SKM-1 (cell line): ENCODE measurements around the gene CPNE4.
"Not testable (repeated sequence)": the region's sequence is repeated elsewhere in the genome, so short reads cannot be mapped to it uniquely, and the experiment has no call there.

Experiments used
- DNase-seq: peaks from one replicate; lab custom pipeline; 2025; ENCODE audit not compliant: unreplicated experiment; lab: John Stamatoyannopoulos, UW

Gene CPNE4

DNA sequence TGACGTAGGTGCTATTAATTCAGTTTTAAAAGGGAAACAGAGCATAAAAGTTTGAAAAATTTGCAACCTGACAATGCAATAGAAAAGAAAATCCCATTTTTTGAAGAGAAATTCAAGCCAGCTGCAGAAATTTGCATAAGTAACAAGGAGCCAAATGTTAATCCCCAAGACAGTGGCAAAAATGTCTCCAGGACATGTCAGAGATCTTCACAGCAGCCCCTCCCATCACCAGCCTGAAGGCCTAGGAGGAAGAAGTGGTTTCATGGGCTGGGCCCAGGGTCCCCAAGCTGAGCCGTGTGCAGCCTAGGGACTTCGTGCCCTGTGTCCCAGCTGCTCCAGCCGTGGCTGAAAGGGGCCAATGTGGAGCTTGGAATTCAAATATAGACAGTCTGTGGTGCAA lies 148.9 kb downstream of the CPNE4 start:
- DNase-seq: not testable (repeated sequence)

DNA sequence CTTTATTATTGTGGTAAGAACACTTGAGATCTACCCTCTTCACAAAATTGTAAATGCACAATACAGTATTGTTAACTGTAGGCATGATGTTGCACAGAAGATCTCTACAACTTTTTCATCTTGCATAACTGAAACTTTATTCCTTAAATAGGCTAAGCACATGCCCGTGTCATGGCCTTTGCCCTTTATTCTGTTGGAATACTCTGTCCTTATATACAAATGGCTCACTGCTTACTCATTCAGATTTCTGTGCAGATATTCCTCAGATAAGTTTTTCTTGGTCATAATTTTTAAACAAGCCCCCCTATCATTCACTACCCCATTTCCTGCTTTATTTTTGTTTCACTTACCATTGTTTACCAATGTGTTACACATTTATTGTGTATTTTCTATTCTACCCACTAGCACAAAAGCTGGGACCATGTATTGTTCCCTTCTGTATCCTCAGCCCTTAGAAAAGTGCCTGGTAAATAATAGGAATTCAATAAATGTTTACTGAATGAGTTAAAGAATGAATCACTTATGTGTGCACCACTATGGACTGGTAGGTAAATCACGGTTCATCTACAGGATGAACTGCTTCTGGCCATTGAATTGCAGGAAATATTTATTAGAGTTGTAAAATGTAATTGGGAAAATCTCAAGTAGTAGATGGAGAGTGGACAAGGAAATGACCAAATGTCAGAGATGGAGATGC lies 151.0 kb downstream of the CPNE4 start:
- no peak for DNase-seq

DNA sequence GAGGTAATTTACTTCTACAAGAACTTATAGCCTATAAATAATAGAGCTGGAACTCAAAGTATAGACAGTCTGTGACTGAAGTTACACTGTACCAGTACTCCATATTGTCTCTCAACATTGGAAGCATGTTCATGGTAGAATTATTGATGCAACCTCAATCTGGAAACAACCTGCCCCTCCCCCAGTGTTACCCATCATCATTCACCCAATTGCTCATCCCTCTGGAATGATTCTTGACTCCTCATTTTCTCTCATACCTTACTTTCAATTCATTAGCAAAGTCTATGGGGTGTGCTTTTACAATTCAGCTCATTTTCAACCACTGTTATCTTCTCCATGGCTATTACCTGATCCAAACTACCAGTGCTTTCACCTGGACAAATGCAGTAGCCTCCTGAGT lies 151.7 kb downstream of the CPNE4 start:
- DNase-seq: no peak

DNA sequence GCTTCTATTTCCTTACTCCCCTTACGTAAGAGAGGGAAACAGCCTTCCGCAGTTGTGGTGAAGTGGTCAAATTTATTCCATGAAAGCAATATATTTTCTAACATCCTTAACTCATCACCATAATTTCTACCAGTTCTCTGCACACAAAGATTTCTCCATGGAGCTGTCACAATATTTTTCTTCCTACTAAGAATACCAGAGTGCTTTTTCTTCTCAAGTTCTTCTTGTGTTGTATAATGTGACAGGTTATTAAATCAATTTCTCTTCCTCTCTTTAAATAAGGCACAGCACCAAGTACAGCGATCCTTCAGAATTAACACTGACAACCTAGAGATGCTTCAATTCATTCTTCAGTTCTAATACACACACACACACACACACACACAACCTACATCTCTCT lies 153.0 kb downstream of the CPNE4 start:
- no peak for DNase-seq

DNA sequence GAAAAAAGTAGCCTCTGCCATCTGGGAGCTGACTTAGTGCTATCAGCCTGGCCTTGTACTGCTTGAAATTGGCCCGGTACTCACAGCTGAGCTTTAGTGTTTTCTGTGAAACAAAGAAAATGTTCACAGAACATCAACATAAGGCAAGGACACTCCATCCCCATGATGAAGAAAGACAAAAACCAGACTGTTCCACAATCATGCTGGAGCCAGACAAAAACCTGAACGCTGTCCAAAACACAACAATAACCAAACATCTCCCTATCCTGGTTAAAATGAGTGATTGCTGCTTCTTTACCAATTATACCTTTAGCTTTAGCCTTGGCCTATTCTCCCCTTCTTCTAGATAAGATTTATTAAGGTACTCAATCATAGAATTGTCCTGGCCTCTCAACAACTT lies 153.9 kb downstream of the CPNE4 start:
- no peak for DNase-seq

DNA sequence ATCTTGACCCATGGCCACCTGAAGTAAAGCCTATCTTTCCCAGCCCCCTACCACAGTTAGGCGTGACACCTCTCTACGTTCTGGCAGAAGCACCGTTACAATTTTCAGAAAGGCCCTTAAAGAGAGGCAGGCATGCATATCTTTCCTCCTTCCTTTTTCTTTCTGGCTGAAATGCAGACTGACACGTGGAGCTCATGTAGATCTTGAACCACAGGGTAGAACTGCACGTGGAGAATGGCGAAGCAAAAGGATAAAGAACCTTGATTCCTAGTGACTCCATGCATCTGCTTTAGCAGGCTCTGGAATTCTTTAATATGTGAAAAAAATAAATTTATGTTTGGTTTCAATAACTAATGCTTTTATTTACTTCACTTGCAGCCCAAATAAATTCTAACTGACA lies 166.6 kb downstream of the CPNE4 start:
- no peak for DNase-seq

DNA sequence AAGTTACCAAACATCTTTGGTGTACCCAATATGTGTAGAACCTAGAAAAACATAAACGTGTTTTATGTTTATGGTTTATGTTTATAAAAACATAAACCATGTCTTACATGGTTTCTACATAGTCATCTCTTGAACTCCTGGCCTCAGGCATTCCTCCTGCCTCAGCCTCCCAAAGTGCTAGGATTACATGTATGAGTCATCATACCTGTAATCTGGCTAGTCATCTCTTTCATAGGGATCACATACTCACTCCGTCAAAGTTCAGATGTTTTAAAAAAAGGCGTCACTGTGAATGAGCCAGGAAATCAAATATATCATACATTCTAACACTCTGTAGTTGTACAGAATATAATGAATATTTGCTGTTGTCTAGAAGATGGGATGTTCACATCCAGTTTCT lies 178.6 kb downstream of the CPNE4 start:
- no peak for DNase-seq

DNA sequence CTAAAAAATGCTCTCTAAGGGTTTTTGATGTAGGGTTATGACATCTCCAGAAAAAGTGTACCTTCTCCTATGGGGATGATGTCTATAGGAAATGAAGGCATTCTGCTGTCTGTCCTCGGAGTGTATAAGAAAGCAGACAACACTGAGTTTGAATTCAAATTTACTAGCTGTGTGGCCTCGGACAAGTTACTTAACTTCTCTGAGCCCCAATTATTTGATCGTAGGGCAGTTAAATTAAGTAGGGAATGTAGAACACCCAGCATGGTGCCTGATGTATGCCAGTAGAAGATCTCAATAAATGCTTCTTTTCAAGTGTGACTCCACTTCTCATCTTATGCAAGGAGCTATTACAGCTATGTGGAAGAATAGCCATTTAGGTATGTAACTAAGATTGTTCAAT lies 184.6 kb downstream of the CPNE4 start:
- no peak for DNase-seq

DNA sequence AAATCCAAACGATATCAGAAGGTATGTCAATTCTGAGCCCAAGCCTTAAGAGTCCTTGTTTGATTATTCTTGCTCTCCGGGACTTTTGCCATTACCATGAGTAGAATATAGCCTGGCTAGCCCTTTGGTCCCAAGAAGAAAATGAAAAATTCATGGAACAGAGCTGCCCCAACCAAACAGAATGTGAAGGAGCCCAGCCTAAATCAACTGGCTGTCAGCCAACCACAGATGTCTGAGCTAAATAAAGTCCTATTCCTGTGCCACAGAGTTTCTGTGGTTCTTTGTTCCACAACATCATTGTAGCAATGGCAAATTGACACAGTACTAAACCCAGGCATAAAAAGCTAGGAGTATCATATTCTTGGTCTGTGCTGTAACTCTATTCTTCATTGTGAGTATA lies 185.2 kb downstream of the CPNE4 start:
- DNase-seq: no peak

DNA sequence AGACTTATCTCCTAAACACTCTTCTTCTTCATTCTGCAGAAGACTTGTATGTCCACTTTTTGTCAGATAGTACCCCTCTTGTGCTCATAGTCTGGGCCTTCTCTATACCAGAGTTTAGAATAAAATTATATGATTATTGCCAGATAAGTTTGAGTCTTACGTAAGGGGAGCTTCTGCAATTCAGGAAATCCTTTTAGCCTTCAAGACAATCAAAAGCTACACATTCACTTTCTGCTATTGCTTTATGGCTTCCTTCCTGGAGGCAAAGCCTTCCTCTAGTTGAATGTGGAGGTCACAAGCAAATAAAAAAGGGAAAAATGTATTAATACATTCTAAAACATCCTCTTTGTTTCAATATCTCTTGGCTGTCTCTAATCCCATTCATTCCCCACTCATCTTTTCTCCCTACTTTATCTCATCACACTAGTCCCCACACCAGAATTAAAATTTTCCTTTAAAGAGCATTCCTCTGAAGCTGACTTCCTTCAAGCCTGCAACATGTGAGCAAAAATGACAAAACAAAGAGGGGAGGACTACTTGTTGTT lies 186.8 kb downstream of the CPNE4 start:
- DNase-seq: no peak

DNA sequence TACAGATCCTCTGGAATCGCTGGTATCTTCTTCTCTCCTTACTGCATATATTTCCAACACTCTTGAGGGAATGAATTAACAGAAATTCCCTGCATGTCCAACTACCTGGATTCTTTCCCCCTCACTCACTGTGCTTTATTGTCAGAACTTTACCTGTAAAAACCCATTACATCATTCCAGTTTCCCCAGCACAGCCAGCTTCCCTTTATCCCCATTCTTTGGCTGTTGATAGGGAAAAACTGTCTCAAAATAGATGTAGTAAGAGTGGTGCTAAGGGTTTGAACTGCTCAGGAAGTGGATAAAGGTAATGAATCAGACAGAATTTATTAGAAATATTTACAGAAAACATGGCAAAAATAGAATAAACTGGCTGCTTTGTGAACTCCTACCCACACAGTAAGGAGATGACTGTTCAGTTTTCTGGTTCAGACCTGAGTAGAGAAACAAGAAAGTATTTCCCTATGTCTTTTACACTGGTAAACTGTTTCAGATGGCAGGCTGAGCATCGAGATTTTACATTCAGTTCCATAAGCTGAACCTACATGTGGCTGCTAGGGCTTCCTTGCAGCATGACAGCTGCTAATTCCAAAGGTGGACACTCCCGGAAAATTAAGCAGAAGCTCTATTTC lies 188.4 kb downstream of the CPNE4 start:
- no peak for DNase-seq

DNA sequence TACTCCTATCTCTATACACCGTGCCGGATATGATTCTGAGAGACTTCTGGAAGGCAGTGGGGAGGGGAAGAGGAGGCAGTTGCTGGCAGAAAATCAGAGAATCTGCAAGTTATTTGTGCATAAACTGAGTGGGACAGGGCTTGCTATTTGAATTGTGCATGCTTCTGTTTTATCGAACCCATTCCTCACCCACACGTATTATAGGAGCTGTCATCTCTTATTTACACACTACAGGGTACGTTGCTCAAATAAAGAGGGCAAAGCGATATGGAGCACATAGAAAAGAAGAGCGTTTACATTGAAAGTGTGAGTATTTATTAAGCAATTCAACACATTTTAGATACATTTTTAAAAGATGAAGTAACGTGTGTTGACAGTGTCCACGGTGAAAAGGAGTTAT lies 191.6 kb downstream of the CPNE4 start:
- DNase-seq: no peak

DNA sequence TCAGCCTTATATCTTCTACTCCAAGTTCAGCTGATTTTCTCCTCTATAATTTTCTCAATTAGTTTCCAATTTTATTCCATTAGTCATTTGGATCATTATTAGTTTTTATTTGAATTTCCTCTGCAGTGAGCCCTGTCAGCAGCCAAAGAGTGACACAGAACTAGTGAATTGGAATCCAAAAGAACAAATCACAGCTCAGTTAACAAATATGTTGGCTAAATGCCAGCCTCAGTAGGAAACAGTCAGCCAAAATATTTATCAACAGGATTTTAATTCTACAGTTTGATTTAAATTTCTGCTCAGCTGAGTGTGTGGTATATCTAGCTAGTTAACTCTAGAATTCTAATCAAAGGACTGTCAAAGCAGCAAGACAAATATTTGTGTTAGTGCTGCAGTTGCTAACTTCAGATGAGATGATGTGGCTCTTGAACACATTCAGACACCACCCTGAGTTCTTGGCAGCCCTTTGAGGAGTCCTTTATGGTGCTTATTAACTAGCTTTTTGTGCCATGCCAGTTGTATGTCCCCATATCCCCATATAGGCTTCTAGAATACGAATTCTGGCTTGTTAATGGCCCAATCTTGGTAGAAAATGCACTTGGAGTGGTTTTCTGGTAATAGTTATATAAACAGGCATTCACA lies 194.5 kb downstream of the CPNE4 start:
- DNase-seq: no peak

DNA sequence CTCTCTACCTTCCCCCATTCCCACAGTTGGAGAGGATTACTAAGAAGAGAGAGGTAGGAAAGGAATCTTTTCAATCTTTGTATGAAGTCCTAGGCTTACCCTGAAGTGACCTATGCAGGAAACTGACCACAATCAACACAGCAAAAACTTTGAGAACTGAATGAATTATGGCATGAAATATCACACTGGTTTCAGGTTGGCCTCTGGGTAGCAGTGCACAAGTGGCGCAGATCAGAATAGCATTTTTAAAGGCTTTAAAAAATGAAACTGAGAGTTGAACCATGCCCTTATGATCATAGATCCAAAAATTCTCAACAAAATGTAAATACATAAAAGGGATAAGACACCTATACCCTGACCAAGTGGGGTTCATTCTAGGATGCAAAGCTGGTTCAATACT lies 198.9 kb downstream of the CPNE4 start:
- DNase-seq: no peak

DNA sequence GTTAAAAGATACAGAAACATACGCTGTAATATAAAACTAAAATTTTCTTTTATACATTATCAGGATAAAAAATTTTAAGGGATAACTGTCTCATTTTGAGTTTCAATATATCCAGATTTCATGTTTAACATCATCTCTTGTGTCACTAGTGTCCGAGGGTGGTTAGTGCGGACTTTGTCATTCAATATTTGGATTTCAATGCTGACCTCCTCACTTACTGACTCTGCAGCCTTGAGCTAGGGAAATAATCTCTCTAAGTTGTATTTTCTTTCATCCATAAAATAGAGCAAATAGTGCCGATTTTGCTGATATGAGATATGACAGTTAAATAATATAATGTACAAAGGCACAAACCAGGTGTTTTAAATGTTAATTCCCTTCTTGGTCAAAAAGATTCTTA lies 203.2 kb downstream of the CPNE4 start:
- no peak for DNase-seq

DNA sequence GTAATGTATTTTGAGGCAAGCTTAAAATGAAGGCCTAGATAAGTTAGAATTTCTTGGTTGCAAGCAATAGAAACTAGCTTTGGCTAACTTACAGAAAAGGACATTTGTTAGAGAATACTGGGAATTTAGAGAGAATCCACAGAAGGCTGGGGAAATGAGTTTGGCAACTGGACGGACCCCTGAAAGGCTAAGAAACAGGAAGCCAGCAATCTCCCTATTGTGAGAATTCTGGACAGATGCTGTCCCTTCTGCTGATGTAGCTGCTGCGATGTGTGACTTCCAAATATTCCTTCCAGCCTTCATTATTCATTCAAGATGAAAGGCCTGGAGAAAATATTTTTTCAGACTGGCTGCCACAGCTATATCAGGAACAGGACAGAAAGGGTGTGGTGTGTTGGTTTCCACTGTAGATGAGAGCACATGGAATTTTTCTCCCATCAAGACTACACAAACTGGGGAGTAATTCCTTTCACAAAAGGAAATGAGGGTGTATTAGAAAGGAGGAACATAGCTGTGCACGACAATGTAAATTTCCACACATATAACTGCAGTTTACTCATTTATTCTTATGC lies 213.5 kb downstream of the CPNE4 start:
- no peak for DNase-seq

DNA sequence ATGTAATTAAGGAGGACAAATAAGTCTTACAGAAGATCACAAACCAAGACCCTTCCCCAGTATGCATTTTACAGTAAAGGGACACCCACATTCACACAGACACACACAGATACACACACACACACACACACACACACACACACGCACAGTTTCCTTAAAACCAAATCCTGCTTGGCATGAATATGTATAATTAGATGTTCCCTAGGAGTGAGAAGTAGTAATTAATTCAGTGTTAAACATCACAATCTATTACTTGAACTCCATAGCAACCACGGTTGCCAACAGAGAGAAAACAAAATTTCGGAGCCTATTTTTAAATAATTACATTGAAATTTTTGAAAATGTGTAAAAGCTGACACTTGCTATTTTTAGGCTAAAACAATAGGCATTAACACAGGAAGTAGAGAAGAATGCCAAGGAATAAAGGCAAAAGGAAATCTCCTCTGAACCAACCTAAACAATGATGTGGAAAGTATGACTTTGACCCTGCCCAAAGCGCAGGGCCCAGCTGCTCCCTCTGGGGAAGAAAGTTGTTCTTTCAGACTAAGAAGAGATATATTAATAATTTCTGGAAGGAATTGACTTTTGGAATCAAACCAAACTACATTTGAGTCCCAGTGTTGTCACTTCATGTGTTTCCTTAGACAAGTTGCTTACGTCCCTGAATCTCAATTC lies 215.3 kb downstream of the CPNE4 start:
- no peak for DNase-seq

DNA sequence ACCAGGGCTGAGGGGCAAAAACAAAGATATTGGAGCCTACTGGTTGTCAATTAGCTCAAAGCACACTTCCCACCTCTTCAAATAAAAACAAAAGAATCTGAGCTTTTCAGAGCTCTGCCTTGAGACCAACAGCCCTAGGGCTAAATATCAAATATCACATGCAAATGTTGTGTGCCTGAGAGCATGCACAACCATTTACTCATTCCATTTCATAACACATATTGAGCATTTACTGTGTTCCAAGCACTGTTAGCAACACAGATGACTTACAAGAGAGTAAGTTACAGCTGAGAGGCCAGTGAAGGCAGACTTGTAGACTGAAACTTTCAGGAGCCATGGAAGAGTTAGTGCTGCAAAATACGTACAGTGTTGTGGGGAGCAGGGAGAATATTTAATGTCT lies 222.4 kb downstream of the CPNE4 start:
- DNase-seq: no peak

DNA sequence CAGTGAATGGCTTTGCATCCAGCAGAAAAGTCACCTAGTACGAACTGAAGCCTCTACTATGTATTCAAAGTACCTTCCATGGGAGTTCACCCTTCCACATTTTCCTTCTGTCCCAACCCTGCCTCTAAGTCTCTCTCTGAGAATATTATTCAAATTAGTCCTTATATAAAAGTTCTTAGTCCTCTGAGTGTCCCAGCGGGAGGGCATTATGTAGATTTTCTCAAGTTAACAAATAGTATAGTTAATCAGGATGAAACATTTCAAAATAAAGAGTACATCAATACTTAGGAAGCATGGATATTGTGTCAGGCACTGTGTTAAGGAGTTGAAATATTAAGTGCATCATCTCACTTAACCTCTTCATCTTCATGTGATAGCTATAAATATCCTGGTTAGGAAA lies 223.3 kb downstream of the CPNE4 start:
- DNase-seq: no peak

DNA sequence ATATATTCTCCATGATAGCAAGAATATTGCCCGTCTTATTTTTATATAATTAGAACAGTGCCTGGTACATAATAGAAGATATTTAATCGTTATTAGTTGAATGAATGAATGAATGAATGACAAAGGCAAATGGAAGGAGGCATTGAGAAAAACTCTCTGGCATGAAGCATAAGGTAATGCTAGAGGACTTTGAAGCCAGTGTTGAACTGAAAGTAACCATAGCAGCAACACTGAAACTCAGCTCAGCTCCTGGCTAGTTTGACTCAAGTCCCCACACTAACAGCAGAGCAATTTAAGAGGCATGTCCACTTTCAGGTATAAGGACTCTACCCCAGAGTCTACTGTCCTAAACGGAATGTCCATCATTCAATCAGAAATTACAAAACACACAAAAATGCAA lies 227.0 kb downstream of the CPNE4 start:
- no peak for DNase-seq

DNA sequence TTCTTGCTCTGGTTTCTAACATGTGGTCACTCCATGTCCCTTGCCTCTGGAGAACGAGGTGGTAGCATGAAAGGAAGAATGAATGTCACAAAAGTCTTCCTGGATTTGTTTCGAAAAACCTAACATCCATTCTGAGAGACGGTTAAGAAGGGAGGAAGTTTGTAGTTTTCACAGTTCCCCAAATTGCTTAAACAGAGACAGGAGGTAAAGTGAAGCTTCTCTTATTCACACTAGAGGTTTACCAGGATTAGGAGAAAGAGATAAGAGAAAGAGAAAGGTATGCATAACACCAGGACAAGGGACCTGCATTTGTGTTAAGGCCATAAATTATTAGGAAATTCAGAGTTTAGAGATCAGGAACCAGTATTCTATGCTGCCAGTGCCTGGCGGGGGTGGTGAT lies 228.1 kb downstream of the CPNE4 start:
- DNase-seq: peak; percentile 38
